ENCODE data around the gene ATXN7L1.

DNA sequence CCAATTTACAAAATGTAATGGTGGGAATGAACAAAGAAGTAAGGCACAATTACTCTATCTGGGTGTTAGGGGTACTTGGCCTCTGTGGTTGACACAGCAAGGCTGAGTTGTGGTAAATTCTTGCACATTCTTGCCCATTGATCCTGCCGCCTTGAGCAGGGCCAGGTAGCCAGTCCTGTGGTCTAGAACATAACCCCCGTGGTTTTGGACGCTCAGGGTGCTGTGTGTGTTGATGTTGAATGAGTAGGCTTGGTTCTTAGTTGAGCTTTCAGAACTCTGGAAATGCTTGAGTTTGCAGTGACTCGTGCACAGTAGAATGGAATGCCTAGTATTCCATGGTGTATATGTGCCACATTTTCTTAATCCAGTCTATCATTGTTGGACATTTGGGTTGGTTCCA is 44.4 kb upstream of the ATXN7L1 start:
- no peak for TF ChIP-seq ZFP3 (CRISPR knock-in tag; IDR thresholded peaks at IDR 0.05)
- TF ChIP-seq OSR1 (CRISPR knock-in tag; IDR thresholded peaks at IDR 0.05): no peak
- TF ChIP-seq, protein P1, sequence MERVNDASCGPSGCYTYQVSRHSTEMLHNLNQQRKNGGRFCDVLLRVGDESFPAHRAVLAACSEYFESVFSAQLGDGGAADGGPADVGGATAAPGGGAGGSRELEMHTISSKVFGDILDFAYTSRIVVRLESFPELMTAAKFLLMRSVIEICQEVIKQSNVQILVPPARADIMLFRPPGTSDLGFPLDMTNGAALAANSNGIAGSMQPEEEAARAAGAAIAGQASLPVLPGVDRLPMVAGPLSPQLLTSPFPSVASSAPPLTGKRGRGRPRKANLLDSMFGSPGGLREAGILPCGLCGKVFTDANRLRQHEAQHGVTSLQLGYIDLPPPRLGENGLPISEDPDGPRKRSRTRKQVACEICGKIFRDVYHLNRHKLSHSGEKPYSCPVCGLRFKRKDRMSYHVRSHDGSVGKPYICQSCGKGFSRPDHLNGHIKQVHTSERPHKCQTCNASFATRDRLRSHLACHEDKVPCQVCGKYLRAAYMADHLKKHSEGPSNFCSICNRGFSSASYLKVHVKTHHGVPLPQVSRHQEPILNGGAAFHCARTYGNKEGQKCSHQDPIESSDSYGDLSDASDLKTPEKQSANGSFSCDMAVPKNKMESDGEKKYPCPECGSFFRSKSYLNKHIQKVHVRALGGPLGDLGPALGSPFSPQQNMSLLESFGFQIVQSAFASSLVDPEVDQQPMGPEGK (CRISPR knock-in tag; IDR thresholded peaks at IDR 0.05; ENCODE audit: borderline replicate concordance): no peak
